Measurements from ENCODE around the gene HSPB1.
A peak's percentile ranks its signal among the peaks of the same experiment; 100 is the strongest.
"Not testable (repeated sequence)": the region's sequence is repeated elsewhere in the genome, so short reads cannot be mapped to it uniquely, and the experiment has no call there.

HSPB1 gene

GRCh38 chr7:76281706-76282343, 20.6 kb upstream of the HSPB1 start:
- DNase-seq, result no peak

DNA sequence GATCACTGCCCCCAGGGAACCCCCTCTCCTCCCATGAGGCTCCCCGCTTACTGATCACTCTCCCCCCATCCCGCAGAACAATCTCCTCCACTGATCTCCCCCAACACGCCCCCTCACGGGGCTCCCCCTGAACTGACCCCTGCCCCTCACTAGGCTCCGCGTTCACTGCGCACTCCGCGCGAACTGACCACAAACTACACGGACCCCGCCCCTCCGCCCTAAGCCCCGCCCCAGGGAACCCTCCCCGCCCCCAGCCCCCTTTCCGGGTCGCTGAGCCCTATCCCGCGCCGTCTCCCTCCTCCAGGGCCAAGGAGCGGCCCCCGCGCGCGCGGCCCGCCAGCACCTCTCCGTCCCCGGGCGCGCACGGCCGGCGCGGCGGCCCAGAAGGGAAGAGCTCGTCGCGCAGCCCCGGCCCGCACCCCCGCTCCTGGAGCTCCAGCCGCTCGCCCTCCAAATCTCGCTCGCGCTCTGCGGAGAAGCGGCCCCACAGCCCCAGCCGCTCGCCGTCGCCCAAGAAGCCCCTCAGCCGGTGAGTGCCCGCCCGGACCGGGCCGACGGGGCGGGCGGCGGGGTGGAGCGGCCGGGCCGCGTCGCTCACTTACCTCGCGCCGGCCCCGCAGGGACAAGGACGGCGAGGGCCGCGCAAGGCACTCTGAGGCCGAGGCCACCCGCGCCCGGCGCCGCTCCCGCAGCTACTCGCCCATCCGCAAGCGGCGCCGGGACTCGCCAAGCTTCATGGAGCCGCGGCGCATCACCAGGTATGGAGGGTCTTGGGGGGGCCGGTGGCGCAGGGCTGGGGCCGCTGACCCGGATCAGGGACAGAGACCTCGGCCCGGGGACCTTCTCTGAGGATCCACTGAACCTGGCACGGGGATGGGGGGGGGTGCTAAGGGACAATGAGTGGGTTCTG, 19.9 kb upstream of the HSPB1 start:
- no peak for DNase-seq

GRCh38 chr7:76283254-76284159, 19.0 kb upstream of the HSPB1 start:
- DNase-seq, result no peak

DNA sequence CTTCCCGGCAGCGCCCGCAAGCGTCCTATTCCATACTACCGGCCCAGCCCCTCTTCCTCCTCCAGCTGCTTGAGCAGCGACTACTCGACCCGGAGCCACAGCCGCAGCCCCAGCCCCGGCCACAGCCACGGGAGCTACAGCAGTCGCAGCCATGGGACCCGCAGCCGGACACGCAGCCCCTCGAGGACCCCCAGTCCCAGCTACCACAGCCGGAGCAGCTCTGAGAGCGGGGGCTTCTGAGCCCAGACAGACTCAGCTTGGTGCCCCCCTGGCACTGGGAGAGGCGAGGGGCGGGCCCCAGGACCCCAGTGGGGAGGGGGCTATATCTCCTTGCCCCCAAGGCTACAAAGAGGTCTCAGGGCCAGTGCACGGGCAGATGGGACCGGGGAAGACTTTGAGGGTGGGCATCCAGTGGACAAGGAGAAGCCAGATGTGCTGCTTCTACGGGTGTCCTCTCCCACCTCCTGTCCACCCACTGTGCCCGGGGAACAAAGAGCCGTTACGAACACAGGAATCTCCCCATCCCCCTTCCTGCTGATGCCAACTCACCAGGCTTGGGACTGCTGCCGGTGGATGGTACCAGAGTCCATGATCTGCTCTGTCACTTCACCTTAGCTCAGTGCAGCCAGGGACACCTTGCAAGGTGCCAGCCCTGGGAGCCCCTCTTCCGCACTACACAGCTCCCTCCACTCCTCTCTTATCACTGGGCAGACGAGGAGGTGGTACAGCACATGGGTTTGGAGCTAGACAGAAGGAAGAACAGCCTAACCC, 16.7 kb upstream of the HSPB1 start:
- no peak for DNase-seq

- no peak for DNase-seq
Observed at GRCh38 chr7:76286842-76287403, 15.6 kb upstream of the HSPB1 start.

GRCh38 chr7:76290847-76291350, 11.6 kb upstream of the HSPB1 start:
- DNase-seq, result peak; percentile 71

- peak; percentile 99 for DNase-seq
Observed at GRCh38 chr7:76291351-76292212, 10.9 kb upstream of the HSPB1 start.

- peak; percentile 41 for DNase-seq
Observed at GRCh38 chr7:76292213-76292573, 10.3 kb upstream of the HSPB1 start.

DNA sequence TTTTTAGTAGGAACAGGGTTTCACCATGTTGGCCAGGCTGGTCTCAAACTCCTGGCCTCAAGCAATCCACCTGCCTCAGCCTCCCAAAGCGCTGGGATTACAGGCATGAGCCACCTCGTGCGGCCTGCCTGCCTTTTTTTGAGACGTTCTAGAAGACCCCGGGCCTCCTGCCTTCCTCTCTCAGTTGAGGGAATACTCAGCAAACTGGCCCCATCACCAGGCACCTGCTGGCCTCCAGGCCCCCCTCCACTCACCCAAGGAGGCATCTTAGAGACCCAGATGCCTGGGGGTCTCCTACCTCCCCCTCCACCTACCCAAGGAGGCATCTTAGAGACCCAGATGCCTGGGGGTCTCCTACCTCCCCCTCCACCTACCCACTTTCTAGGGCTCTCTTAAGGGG, 9.6 kb upstream of the HSPB1 start:
- DNase-seq, result not testable (repeated sequence)

DNA sequence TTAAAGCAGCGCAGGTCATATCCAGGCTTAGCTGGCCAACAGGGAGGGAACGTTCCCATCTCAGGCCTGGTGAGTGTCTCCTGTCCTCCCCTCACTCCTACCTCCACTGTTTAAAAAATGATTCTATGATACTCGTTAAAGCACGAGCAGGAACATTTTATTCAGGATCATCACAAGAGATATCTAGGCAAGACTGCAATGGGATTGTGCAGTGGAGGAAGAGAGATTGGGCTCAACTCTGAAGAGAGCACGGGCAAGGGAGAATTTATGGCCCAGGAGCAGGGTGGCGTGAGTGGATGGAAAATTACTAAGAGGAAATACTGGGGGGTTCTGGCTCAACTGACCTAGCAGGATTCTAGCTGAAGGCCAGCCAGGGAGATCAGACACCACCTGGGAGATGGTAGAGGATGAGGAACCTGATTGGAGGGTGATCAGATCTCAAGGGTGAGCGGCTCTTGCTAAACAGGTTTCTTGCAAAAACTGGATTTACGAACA, 9.0 kb upstream of the HSPB1 start:
- no peak for DNase-seq

DNA sequence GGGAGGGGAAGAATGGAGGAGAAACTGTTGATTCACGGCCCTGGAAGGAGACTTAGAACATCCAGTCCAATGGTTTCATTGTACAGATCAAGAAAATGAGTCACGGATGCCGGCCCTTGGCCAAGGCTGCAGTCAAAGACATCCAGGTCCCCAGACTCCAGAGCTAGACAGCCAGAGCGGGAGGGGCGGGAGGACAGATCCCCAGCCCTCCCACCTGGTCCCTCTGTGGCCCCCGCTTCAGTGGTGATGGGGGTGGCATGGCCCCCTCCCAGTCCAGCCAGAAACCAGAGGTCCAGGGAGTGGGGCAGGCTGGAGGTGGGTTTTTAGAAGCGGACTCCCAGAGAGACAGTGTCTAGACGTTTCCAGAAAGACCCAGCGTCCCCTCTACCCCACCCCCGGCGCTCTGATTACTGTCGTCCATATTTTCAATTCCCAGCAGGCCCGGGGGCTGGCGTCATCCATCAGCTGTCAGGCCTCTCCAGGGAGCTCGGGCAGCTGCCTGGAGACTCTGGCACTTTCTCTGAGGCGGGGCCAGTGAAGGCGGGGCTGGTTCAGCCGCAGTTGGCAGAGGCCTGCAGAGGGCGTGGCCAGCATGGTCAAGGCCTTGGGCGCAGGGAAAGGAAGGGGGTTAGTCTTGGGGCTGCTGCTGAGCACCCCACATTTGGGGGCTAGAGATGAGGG, 8.0 kb upstream of the HSPB1 start:
- DNase-seq, result peak; percentile 98

GRCh38 chr7:76296743-76297740, 5.4 kb upstream of the HSPB1 start:
- DNase-seq, result peak; percentile 81

- DNase-seq, result peak; percentile 77
Observed at GRCh38 chr7:76300166-76300731, 2.2 kb upstream of the HSPB1 start.

DNA sequence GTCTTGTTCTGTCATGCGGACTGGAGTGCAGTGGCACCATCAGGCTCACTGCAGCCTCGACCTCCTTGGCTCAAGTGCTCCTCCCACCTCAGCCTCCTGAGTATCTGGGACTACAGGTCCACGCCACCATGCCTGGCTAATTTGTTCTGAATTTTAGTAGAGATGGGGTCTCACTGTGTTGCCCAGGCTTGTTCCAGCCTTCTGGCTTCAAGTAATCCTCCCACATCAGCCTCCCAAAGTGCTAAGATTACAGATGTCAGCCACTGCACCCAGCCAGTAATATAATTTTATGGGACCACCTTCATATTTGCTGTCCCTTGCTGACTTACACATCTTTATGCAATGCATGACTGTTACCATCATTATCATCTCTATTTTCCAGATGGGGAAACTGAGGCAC, 1.5 kb upstream of the HSPB1 start:
- DNase-seq, result no peak

- peak; percentile 95 for DNase-seq
Observed at GRCh38 chr7:76303202-76304147, 1.0 kb downstream of the HSPB1 start.

DNA sequence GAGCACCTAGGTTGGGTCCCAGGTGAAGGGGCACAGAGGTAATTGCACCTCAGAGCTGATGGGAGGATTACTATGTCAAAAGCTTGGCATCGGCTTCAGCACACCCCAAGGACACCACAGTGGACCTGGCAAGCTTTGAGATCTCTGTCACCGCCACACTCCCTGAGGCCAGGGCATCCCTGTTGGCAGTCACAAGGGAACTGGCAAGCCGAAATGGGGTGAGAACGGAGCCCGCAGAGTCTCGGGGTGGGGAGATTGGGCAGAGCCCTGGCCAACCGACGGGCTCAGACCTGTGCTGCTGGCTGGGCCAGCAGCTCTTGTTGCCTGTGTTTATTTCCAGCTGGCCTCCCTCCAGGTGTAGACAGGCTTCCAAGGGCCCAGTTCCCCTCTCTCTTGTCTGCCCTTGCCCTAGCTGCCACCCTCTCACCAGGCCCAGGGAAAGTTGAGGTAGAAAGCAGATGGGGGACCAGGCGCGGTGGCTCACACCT, 2.5 kb downstream of the HSPB1 start:
- no peak for DNase-seq

DNA sequence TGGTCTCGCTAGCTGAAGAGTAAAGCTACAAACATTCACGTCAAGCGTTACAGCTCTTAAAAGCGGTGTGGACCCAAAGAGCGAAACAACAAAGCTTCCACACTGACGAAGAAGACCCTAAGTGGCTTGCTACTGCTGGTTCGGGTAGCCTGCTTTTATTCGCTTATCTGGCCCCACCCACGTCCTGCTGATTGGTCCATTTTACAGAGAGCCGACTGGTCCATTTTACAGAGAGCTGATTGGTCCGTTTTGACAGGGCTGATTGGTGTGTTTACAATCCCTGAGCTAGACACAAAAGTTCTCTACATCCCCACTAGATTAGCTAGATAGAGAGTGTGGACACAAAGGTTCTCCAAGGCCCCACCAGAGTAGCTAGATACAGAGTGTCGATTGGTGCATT, 6.4 kb downstream of the HSPB1 start:
- DNase-seq, result not testable (repeated sequence)

All from fibroblast of skin of scalp (primary cell).